HepG2 (cell line): ENCODE data around the gene SERAC1. TPM values are rescaled to one million over a fixed set of nuclear protein-coding genes. Genes with fewer than 3 reads are reported as not detected.

Source experiments
- ATAC-seq: fragments of 200-7000 bp; cut with Tn5 transposase; 3 replicates; pipeline ENCODE4 v1.9.1; 2020; ENCODE audit warnings: mild to moderate bottlenecking, moderate library complexity
- BruUV-seq: library from RNA; stranded (reverse); fragments of 400-500 nt; replicated peaks from 2 replicates; lab custom pipeline; 2021; lab: Mats Ljungman, UMichigan
- CTCF ChIA-PET: fragments of 300-600 bp; formaldehyde crosslinking; extraction: SDS; loops from one replicate; lab custom pipeline; 2021; ENCODE audit warnings: low total read pairs, inconsistent platforms, low intra/inter-chr PET ratio; lab: Yijun Ruan, JAX
- POLR2A ChIA-PET: fragments of 350-600 bp; sonication (Branson Sonifier 250); formaldehyde crosslinking; loops from one replicate; lab custom pipeline; 2020; ENCODE audit warnings: antibody characterized with exemption, inconsistent platforms; lab: Yijun Ruan, JAX
- DNase-seq: peaks from one replicate; pipeline ENCODE4 v3.0.0-alpha.2; 2015; ENCODE audit warnings: low spot score
- FAIRE-seq: peaks from 3 replicates; lab custom pipeline; 2011; peaks lifted over from hg19 to GRCh38; lab: Jason Lieb, UNC
- H2AFZ ChIP-seq: one replicate; pipeline ENCODE4 v1.6.1; 2011; ENCODE audit warnings: low read length, inconsistent platforms
- H3K27ac ChIP-seq: fragments of 300-600 bp; 3 replicates; pipeline ENCODE4 v1.8.0; 2011; ENCODE audit warnings: mixed run types, mild to moderate bottlenecking, mixed read lengths, low read length, inconsistent platforms; ENCODE audit not compliant: insufficient read depth; ENCODE audit errors: extremely low read length
- H3K27me3 ChIP-seq, 2 experiments: fragments of 200-600 bp in 1 of 2; 2 replicates in 1 of 2; 3 replicates in 1 of 2; pipeline versions ENCODE4 v1.6.0 to v1.8.0; 2011; ENCODE audit warnings: low read length in 2 of 2, mild to moderate bottlenecking in 2 of 2, moderate library complexity in 2 of 2, inconsistent platforms in 1 of 2; ENCODE audit not compliant: insufficient read depth in 2 of 2, control insufficient read depth in 1 of 2
- H3K36me3 ChIP-seq, 2 experiments: fragments of 200-600 bp in 1 of 2; replicated peaks in 1 of 2; 2 replicates in 1 of 2; 3 replicates in 1 of 2; pipeline versions ENCODE4 v1.5.1 to v1.8.0; 2011; ENCODE audit warnings: low read length in 2 of 2, inconsistent platforms in 1 of 2; ENCODE audit not compliant: insufficient read depth in 2 of 2, control insufficient read depth in 1 of 2
- H3K4me1 ChIP-seq: 2 replicates; pipeline ENCODE4 v1.5.1; 2012; ENCODE audit warnings: low read length, inconsistent platforms; ENCODE audit not compliant: insufficient read depth
- H3K4me2 ChIP-seq: 2 replicates; pipeline ENCODE4 v1.6.0; 2011; ENCODE audit warnings: low read depth, low read length, inconsistent platforms
- H3K4me3 ChIP-seq, 3 experiments: fragments of 200-600 bp in 1 of 3; sonication (generic), shearing (Covaris generic) in 1 of 3; replicated peaks in 1 of 3; 2 replicates each; pipeline ENCODE4 v1.5.1; 2011 to 2016; ENCODE audit warnings: low read length in 3 of 3, inconsistent platforms in 2 of 3, low read depth in 2 of 3, mild to moderate bottlenecking in 2 of 3, control low read depth in 1 of 3, mixed read lengths in 1 of 3; ENCODE audit not compliant: insufficient read depth in 1 of 3
- H3K79me2 ChIP-seq: one replicate; pipeline ENCODE4 v1.6.1; 2011; ENCODE audit warnings: low read length, inconsistent platforms; ENCODE audit not compliant: insufficient read depth
- H3K9ac ChIP-seq: 2 replicates; pipeline ENCODE4 v1.6.0; 2011; ENCODE audit warnings: mild to moderate bottlenecking, low read depth, low read length, inconsistent platforms; ENCODE audit not compliant: insufficient read depth
- H3K9me3 ChIP-seq: 2 replicates; pipeline ENCODE4 v1.5.1; 2012; ENCODE audit warnings: mild to moderate bottlenecking, low read length
- H4K20me1 ChIP-seq: 2 replicates; pipeline ENCODE4 v1.6.0; 2011; ENCODE audit warnings: inconsistent platforms, mild to moderate bottlenecking, low read length, moderate library complexity; ENCODE audit not compliant: insufficient read depth
- NFIB ChIP-seq: sonication (generic); formaldehyde crosslinking; IDR thresholded peaks from 2 replicates; pipeline ENCODE4 v1.9.0; 2021; ENCODE audit warnings: missing genetic modification reagents, mild to moderate bottlenecking, borderline replicate concordance
- RARA ChIP-seq: IDR thresholded peaks from 2 replicates; pipeline ENCODE4 v1.6.1; 2016; ENCODE audit warnings: missing genetic modification reagents, missing compliant biosample characterization
- SIN3A ChIP-seq: IDR thresholded peaks from 2 replicates; pipeline ENCODE4 v1.6.1; 2011; ENCODE audit warnings: low read depth, mild to moderate bottlenecking, control low read depth, low read length, borderline replicate concordance
- ZFP36L1 ChIP-seq: sonication (generic); formaldehyde crosslinking; IDR thresholded peaks from 2 replicates; pipeline ENCODE4 v1.8.0; 2022; ENCODE audit warnings: mild to moderate bottlenecking, missing genetic modification reagents, moderate library complexity
- ZFYVE20 ChIP-seq: sonication (generic); formaldehyde crosslinking; IDR thresholded peaks from 2 replicates; pipeline ENCODE4 v1.8.0; 2023; ENCODE audit warnings: low read depth, mild to moderate bottlenecking, moderate library complexity, missing genetic modification reagents, borderline replicate concordance
- ZNF598 ChIP-seq: sonication (generic); formaldehyde crosslinking; IDR thresholded peaks from 2 replicates; pipeline ENCODE4 v1.5.1; 2020; ENCODE audit warnings: mild to moderate bottlenecking, missing genetic modification reagents, borderline replicate concordance
- ZNF790 ChIP-seq: sonication (generic); formaldehyde crosslinking; IDR thresholded peaks from 2 replicates; pipeline ENCODE4 v1.8.0; 2022; ENCODE audit warnings: missing genetic modification reagents, mild to moderate bottlenecking, borderline replicate concordance
- ZSCAN22 ChIP-seq: sonication (generic); formaldehyde crosslinking; IDR thresholded peaks from 2 replicates; pipeline ENCODE4 v1.4.0; 2020; ENCODE audit warnings: mild to moderate bottlenecking, missing genetic modification reagents
- WGBS: methylation state at CpG from one replicate; pipeline ENCODE4 v1.1.6; 2017; ENCODE audit warnings: low lambda C conversion rate; 5-methylcytosine and 5-hydroxymethylcytosine counted together
- in situ Hi-C: cut with HindIII; loops from 2 replicates; pipeline ENCODE4 v1.10.0; 2017; ENCODE audit warnings: low pct_unique_long_range_greater_than_20kb; ENCODE audit not compliant: extremely low pct_ligation_motif_present
- intact Hi-C: fragments of 100-400 bp; cut with micrococcal nuclease; formaldehyde crosslinking; loops from one replicate; pipeline ENCODE4 v1.10.0; 2022; ENCODE audit not compliant: unreplicated experiment
- polyA plus RNA-seq, 8 experiments: library from polyadenylated mRNA; depleted of rRNA in 3 of 8; stranded (reverse) in 7 of 8; unstranded in 1 of 8; fragments of >200 nt; fragmentation: Illumina TruSeq in 4 of 8; extraction: Trizol in 4 of 8; gene quantifications; 2 replicates each; pipeline versions ENCODE4 v1.2.1 to v1.2.3, GENCODE V29; 2011 to 2016; ENCODE audit warnings: low read depth in 4 of 8, missing spikeins in 1 of 8, mixed read lengths in 1 of 8; ENCODE audit not compliant: insufficient read depth in 1 of 8
- total RNA-seq, 5 experiments: library from RNA; depleted of rRNA; stranded (reverse); fragments of >200 nt; fragmentation: Illumina TruSeq; extraction: Trizol; gene quantifications; 2 replicates each; pipeline ENCODE4 v1.2.3, GENCODE V29; 2016; ENCODE audit warnings: low read depth in 1 of 5
- TF ChIP-seq, protein P1 (sequence below): sonication (generic); formaldehyde crosslinking; IDR thresholded peaks from 2 replicates; pipeline ENCODE4 v1.5.1; 2020; ENCODE audit warnings: mild to moderate bottlenecking, missing genetic modification reagents, borderline replicate concordance
- TF ChIP-seq, protein P2 (sequence below): sonication (generic); formaldehyde crosslinking; IDR thresholded peaks from 2 replicates; pipeline ENCODE4 v1.5.1; 2020; ENCODE audit warnings: missing genetic modification reagents, mild to moderate bottlenecking, borderline replicate concordance
- TF ChIP-seq, protein P3 (sequence below): IDR thresholded peaks from 2 replicates; pipeline ENCODE4 v1.6.1; 2016
- TF ChIP-seq, protein P4 (sequence below): sonication (generic); formaldehyde crosslinking; IDR thresholded peaks from 2 replicates; pipeline ENCODE4 v1.4.0; 2020; ENCODE audit warnings: mild to moderate bottlenecking, low read depth, missing genetic modification reagents
- TF ChIP-seq, protein P5 (sequence below): sonication (generic); formaldehyde crosslinking; IDR thresholded peaks from 2 replicates; pipeline ENCODE4 v1.8.1; 2023; ENCODE audit warnings: missing genetic modification reagents, mild to moderate bottlenecking, borderline replicate concordance

SERAC1 gene
- total and polyA plus RNA-seq, 2 of the 13 experiments (the other 11 are each of a cell fraction or from before 2014, with no cell fraction given) = 4.5 to 8.1 TPM

DNA sequence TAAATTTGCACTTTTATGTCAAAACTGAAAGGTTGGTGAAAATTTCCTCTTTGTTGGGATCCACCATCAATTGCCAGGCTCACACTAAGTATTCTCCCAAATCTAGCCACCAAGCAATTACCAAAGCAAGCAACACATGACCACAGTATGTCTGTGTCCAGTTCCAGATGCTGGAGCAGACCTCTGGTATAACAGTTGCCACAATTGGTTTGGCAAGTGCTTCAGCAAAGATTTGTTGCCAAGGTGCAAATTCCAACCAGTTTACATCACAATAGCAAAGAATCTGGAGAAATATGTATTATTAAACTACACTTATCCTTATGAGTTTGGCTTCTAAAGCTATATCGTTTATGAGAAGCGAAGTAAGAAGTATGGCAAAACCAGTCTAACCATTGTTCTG is 6.5 kb upstream of the SERAC1 start:
- ChIA-PET CTCF (no interaction called here), POLR2A (no interaction called here)
- WGBS = 92% methylated on average over 2 of the region's 2 CpGs
- Histone ChIP-seq H4K20me1 (no peaks in the 10 kb centered on the region), H3K27ac (no peak overlapping the region), H2AFZ (no peak overlapping the region), H3K9ac (no peak overlapping the region), H3K4me2 (no peak overlapping the region), H3K9me3 (no peaks in the 10 kb centered on the region), H3K36me3 (peaks cover 0 to 3% of the 10 kb centered on the region in 2 experiments; a peak in 2 of 5 replicates), H3K79me2 (no peaks in the 10 kb centered on the region), H3K4me1 (peaks cover 19% of the 10 kb centered on the region), H3K4me3 (no peak overlapping the region), H3K27me3 (no peaks in the 10 kb centered on the region)
- DNase-seq (no peak), FAIRE-seq (no peak), ATAC-seq (no peak)
- no TSS peak for BruUV-seq
- in situ Hi-C loops = no loop called here
- intact Hi-C loops = no loop called here
- TF ChIP-seq, protein P1, sequence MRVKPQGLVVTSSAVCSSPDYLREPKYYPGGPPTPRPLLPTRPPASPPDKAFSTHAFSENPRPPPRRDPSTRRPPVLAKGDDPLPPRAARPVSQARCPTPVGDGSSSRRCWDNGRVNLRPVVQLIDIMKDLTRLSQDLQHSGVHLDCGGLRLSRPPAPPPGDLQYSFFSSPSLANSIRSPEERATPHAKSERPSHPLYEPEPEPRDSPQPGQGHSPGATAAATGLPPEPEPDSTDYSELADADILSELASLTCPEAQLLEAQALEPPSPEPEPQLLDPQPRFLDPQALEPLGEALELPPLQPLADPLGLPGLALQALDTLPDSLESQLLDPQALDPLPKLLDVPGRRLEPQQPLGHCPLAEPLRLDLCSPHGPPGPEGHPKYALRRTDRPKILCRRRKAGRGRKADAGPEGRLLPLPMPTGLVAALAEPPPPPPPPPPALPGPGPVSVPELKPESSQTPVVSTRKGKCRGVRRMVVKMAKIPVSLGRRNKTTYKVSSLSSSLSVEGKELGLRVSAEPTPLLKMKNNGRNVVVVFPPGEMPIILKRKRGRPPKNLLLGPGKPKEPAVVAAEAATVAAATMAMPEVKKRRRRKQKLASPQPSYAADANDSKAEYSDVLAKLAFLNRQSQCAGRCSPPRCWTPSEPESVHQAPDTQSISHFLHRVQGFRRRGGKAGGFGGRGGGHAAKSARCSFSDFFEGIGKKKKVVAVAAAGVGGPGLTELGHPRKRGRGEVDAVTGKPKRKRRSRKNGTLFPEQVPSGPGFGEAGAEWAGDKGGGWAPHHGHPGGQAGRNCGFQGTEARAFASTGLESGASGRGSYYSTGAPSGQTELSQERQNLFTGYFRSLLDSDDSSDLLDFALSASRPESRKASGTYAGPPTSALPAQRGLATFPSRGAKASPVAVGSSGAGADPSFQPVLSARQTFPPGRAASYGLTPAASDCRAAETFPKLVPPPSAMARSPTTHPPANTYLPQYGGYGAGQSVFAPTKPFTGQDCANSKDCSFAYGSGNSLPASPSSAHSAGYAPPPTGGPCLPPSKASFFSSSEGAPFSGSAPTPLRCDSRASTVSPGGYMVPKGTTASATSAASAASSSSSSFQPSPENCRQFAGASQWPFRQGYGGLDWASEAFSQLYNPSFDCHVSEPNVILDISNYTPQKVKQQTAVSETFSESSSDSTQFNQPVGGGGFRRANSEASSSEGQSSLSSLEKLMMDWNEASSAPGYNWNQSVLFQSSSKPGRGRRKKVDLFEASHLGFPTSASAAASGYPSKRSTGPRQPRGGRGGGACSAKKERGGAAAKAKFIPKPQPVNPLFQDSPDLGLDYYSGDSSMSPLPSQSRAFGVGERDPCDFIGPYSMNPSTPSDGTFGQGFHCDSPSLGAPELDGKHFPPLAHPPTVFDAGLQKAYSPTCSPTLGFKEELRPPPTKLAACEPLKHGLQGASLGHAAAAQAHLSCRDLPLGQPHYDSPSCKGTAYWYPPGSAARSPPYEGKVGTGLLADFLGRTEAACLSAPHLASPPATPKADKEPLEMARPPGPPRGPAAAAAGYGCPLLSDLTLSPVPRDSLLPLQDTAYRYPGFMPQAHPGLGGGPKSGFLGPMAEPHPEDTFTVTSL (CRISPR knock-in tag) = no peak
- no peak for TF ChIP-seq SIN3A
- no peak for TF ChIP-seq ZFYVE20 (CRISPR knock-in tag)
- no peak for TF ChIP-seq ZSCAN22 (CRISPR knock-in tag)
- TF ChIP-seq RARA (CRISPR knock-in tag) = no peak
- TF ChIP-seq, protein P2, sequence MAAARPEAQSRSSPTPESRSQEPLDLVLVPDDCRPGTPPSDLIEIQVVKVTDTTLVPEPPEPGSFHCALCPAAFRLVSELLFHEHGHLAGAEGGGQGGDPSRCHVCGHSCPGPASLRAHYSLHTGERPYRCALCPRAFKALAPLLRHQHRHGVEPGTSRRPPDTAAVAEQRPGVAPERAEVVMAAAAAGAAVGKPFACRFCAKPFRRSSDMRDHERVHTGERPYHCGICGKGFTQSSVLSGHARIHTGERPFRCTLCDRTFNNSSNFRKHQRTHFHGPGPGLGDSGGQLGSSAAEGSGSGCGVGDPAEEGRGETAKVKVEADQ (CRISPR knock-in tag) = no peak
- TF ChIP-seq ZNF790 (CRISPR knock-in tag) = no peak
- no peak for TF ChIP-seq ZFP36L1 (CRISPR knock-in tag)
- TF ChIP-seq, protein P3, sequence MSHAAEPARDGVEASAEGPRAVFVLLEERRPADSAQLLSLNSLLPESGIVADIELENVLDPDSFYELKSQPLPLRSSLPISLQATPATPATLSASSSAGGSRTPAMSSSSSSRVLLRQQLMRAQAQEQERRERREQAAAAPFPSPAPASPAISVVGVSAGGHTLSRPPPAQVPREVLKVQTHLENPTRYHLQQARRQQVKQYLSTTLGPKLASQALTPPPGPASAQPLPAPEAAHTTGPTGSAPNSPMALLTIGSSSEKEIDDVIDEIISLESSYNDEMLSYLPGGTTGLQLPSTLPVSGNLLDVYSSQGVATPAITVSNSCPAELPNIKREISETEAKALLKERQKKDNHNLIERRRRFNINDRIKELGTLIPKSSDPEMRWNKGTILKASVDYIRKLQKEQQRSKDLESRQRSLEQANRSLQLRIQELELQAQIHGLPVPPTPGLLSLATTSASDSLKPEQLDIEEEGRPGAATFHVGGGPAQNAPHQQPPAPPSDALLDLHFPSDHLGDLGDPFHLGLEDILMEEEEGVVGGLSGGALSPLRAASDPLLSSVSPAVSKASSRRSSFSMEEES (CRISPR knock-in tag) = no peak
- TF ChIP-seq ZNF598 (CRISPR knock-in tag) = no peak
- TF ChIP-seq NFIB (CRISPR knock-in tag) = no peak
- TF ChIP-seq, protein P4, sequence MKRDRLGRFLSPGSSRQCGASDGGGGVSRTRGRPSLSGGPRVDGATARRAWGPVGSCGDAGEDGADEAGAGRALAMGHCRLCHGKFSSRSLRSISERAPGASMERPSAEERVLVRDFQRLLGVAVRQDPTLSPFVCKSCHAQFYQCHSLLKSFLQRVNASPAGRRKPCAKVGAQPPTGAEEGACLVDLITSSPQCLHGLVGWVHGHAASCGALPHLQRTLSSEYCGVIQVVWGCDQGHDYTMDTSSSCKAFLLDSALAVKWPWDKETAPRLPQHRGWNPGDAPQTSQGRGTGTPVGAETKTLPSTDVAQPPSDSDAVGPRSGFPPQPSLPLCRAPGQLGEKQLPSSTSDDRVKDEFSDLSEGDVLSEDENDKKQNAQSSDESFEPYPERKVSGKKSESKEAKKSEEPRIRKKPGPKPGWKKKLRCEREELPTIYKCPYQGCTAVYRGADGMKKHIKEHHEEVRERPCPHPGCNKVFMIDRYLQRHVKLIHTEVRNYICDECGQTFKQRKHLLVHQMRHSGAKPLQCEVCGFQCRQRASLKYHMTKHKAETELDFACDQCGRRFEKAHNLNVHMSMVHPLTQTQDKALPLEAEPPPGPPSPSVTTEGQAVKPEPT (CRISPR knock-in tag) = no peak
- TF ChIP-seq, protein P5, sequence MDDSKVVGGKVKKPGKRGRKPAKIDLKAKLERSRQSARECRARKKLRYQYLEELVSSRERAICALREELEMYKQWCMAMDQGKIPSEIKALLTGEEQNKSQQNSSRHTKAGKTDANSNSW = no peak
